PC-3 (cell line): ENCODE data around the gene PRKN.

ENCODE experiments used
- CTCF ChIP-seq: fragments of 300-600 bp; sonication (generic); conservative IDR thresholded peaks from 2 replicates; pipeline ENCODE4 v1.5.1; 2017; ENCODE audit warnings: antibody characterized with exemption, low read depth, mild to moderate bottlenecking, low read length
- EZH2 ChIP-seq: fragments of 300-600 bp; sonication (generic); IDR thresholded peaks from one replicate; pipeline ENCODE4 v1.6.1; 2017; ENCODE audit warnings: antibody characterized with exemption, mild to moderate bottlenecking, low read length; ENCODE audit not compliant: unreplicated experiment
- EZH2phosphoT487 ChIP-seq: fragments of 300-600 bp; sonication (generic); IDR thresholded peaks from 2 replicates; pipeline ENCODE4 v1.6.1; 2018; ENCODE audit warnings: mild to moderate bottlenecking, antibody characterized with exemption, low read length, borderline replicate concordance

GRCh38 chr6:162315291-162315690 is 412.3 kb downstream of the PRKN start:
- TF ChIP-seq CTCF (no peak), EZH2 (no peak), EZH2phosphoT487 (no peak)
